ENCODE results near the gene CDX1.

The CDX1 gene

GRCh38 chr5:150160448-150161081 lies 6.0 kb upstream of the CDX1 start:
- Mint-ChIP-seq H3K4me3 (no peak overlapping the region), H3K4me1 (peaks cover 78% of the 10 kb centered on the region), H3K36me3 (ENCODE audit: low read depth) (no peaks in the 10 kb centered on the region), H3K27ac (peak overlapping the region; percentile 88 to 97 (median 95)), H3K9me3 (no peaks in the 10 kb centered on the region), H3K27me3 (ENCODE audit: low read depth) (peaks cover 7% of the 10 kb centered on the region)
- no peak for TF ChIP-seq CTCF (IDR thresholded peaks at IDR 0.05; ENCODE audit: unreplicated experiment in 3 of 3)

GRCh38 chr5:150161242-150162141 lies 5.1 kb upstream of the CDX1 start:
- Mint-ChIP-seq H3K4me1 (peaks cover 75% of the 10 kb centered on the region), H3K4me3 (peak overlapping the region in 1 of 3 experiments; percentile 28), H3K9me3 (no peaks in the 10 kb centered on the region), H3K27me3 (ENCODE audit: low read depth) (peaks cover 14% of the 10 kb centered on the region), H3K36me3 (ENCODE audit: low read depth) (no peaks in the 10 kb centered on the region), H3K27ac (peak overlapping the region; percentile 88 to 97 (median 95))
- peak; percentile 83 to 90 (median 88) for TF ChIP-seq CTCF (IDR thresholded peaks at IDR 0.05; ENCODE audit: unreplicated experiment in 3 of 3)

- no peaks in the 10 kb centered on the region for H3K9me3 Mint-ChIP-seq
- peak overlapping the region; percentile 80 to 95 (median 88) for H3K27ac Mint-ChIP-seq
- peaks cover 71% of the 10 kb centered on the region for H3K4me1 Mint-ChIP-seq
- no peaks in the 10 kb centered on the region for H3K36me3 Mint-ChIP-seq (ENCODE audit: low read depth)
- no peak for TF ChIP-seq CTCF (IDR thresholded peaks at IDR 0.05; ENCODE audit: unreplicated experiment in 3 of 3)
- H3K27me3 Mint-ChIP-seq (ENCODE audit: low read depth) = peaks cover 14% of the 10 kb centered on the region
- H3K4me3 Mint-ChIP-seq = no peak overlapping the region
These were observed 4.5 kb upstream of the CDX1 start for GRCh38 chr5:150162142-150162513.

- Mint-ChIP-seq H3K36me3 (ENCODE audit: low read depth) (no peaks in the 10 kb centered on the region), H3K4me1 (peaks cover 62% of the 10 kb centered on the region)
- TF ChIP-seq CTCF (IDR thresholded peaks at IDR 0.05; ENCODE audit: unreplicated experiment in 3 of 3) = no peak
These were observed 3.5 kb upstream of the CDX1 start for GRCh38 chr5:150163035-150163434.

DNA sequence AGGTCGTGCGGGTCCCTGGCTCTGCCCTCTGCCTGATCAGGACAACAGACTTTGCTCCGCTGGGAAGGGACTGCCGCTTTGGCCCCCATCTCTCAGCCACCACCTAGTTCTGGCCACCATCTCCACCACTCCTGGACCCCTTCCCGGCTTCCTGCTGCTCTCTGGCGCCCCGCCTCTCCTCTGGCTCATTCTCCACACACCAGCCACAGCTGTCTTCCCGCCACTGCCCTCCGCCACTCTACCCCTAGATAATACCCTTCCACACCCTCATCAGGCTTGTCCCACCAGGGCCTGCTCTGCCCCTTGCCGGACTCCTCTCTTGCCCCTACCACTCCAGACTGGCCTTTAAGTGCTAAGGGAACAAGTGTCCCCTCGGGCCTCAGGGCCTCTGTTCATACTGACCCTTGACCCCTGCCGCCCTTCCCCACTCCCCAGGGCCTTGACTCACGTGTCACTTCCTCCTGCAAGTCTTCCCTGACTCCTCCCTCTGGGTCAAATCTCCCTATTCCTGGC lies 3.0 kb upstream of the CDX1 start:
- peak overlapping the region in 1 of 3 experiments; percentile 19 for H3K4me3 Mint-ChIP-seq
- H3K36me3 Mint-ChIP-seq (ENCODE audit: low read depth) = no peaks in the 10 kb centered on the region

More at GRCh38 chr5:150163035-150163434, 3.5 kb upstream of the CDX1 start:
- H3K9me3 Mint-ChIP-seq = no peaks in the 10 kb centered on the region
- H3K27me3 Mint-ChIP-seq (ENCODE audit: low read depth) = peaks cover 19% of the 10 kb centered on the region
- no peak overlapping the region for H3K4me3 Mint-ChIP-seq
- peak overlapping the region in 2 of 3 experiments; percentile 76 to 88 for H3K27ac Mint-ChIP-seq

More for the DNA sequence above, 3.0 kb upstream of the CDX1 start:
- no peak for TF ChIP-seq CTCF (IDR thresholded peaks at IDR 0.05; ENCODE audit: unreplicated experiment in 3 of 3)
- no peaks in the 10 kb centered on the region for H3K9me3 Mint-ChIP-seq
- H3K4me1 Mint-ChIP-seq = peaks cover 63% of the 10 kb centered on the region
- H3K27ac Mint-ChIP-seq = peak overlapping the region; percentile 76 to 88 (median 77)
- peaks cover 25% of the 10 kb centered on the region for H3K27me3 Mint-ChIP-seq (ENCODE audit: low read depth)
